ENCODE data around the gene SDK2.
A peak's percentile ranks its signal among the peaks of the same experiment; 100 is the strongest.

The SDK2 gene

GRCh38 chr17:73605444-73605843, 38.8 kb downstream of the SDK2 start:
- no peak for DNase-seq

- DNase-seq = no peak
Observed at GRCh38 chr17:73604476-73604875, 39.8 kb downstream of the SDK2 start.

- DNase-seq = no peak
Observed at GRCh38 chr17:73603971-73604370, 40.3 kb downstream of the SDK2 start.

GRCh38 chr17:73600103-73600871, 44.0 kb downstream of the SDK2 start:
- no peak for DNase-seq

- no peak for DNase-seq
Observed at GRCh38 chr17:73599599-73599998, 44.6 kb downstream of the SDK2 start.

GRCh38 chr17:73598212-73598611, 46.0 kb downstream of the SDK2 start:
- DNase-seq = no peak

- DNase-seq = no peak
Observed at GRCh38 chr17:73595931-73596330, 48.3 kb downstream of the SDK2 start.

- no peak for DNase-seq
Observed at GRCh38 chr17:73595479-73595878, 48.8 kb downstream of the SDK2 start.

- no peak for DNase-seq
Observed at GRCh38 chr17:73595068-73595467, 49.2 kb downstream of the SDK2 start.

GRCh38 chr17:73594598-73594997, 49.6 kb downstream of the SDK2 start:
- DNase-seq = no peak

GRCh38 chr17:73594025-73594424, 50.2 kb downstream of the SDK2 start:
- DNase-seq = no peak

- no peak for DNase-seq
Observed at GRCh38 chr17:73593249-73593965, 50.8 kb downstream of the SDK2 start.

GRCh38 chr17:73592501-73592961, 51.7 kb downstream of the SDK2 start:
- peak in 1 of 2 experiments; percentile 10 for DNase-seq

GRCh38 chr17:73592079-73592415, 52.2 kb downstream of the SDK2 start:
- no peak for DNase-seq

- peak; percentile 46 to 70 for DNase-seq
Observed at GRCh38 chr17:73591296-73592078, 52.8 kb downstream of the SDK2 start.

- DNase-seq = peak; percentile 15 to 42
Observed at GRCh38 chr17:73589363-73589980, 54.8 kb downstream of the SDK2 start.

GRCh38 chr17:73588891-73589290, 55.4 kb downstream of the SDK2 start:
- DNase-seq = peak; percentile 45 to 66

GRCh38 chr17:73588301-73588846, 55.9 kb downstream of the SDK2 start:
- DNase-seq = no peak

- DNase-seq = no peak
Observed at GRCh38 chr17:73586921-73587602, 57.2 kb downstream of the SDK2 start.

GRCh38 chr17:73586275-73586832, 57.9 kb downstream of the SDK2 start:
- no peak for DNase-seq

- DNase-seq = no peak
Observed at GRCh38 chr17:73585583-73585982, 58.7 kb downstream of the SDK2 start.

GRCh38 chr17:73584987-73585386, 59.3 kb downstream of the SDK2 start:
- no peak for DNase-seq
